ENCODE data around the gene ATP5F1C.

ATP5F1C gene

GRCh38 chr10:7853226-7853842 lies 65.4 kb downstream of the ATP5F1C start:
- no peak for DNase-seq

DNA sequence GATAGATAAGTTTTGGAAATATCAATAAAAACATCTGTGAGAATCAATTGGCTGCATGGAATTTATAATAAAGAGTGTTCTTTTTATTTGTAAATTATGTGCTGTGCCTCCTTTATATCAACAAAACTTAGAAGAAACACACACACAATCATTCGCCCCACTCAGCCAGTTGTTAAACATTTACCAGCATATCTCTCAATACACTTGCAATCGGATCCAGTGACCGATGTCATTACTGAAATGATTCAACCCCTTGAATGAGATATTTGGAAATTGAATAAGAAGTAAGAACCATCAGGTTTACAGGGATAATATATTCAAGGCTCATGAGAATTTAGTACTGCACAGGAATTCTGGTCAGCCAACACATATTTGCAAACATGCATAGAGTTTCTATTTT lies 65.9 kb downstream of the ATP5F1C start:
- DNase-seq = no peak

DNA sequence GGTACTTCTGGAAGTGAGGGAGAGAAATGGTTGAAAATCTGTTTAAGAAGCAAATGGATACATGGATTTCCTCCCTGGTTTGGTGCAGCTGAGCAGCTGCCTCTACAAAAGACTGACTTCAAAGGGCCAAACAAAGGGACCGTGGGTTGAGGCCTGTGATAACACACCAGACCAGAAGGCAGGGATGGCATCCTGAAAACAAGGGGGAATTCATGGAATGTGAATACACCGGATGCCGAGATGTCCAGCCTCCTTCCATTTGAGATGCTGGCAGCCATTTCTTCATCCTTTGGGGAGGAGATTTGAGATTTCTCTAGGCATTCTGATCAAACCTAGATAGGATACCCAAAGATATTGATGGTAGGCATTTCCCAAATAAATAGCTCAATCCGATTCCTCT lies 67.2 kb downstream of the ATP5F1C start:
- no peak for DNase-seq

DNA sequence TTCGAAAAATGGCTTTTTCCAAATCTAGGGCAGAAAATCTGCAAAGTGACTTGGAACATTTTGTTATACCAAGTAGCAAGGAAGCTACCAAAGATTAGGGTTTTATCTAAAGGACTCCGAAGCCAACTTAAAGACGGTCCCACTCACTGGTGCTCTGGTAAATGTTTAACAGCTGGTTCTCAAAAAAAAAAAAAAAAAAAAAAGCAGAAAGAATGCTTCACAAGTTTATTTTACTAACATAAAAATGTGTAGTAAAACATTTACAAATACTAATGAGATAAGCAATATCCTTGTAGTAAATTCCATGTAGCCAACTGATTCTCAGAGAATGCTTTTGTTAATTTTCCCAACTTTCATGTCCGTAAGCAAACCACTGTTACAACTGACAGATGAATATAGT lies 68.7 kb downstream of the ATP5F1C start:
- no peak for DNase-seq

- no peak for DNase-seq
These were observed 69.3 kb downstream of the ATP5F1C start for GRCh38 chr10:7857262-7857661.

Measured in CD4-positive, alpha-beta T cell treated with Interleukin-17A for 1 hour (primary cell).